Keratinocyte (primary cell): ENCODE results near the gene LDAF1.

ENCODE experiments used
- EZH2 ChIP-seq: IDR thresholded peaks from one replicate; pipeline ENCODE4 v1.6.1; 2012; ENCODE audit warnings: inconsistent platforms, mild to moderate bottlenecking, low read length, moderate library complexity
- TF ChIP-seq, protein P1 (sequence below), 3 experiments: IDR thresholded peaks in 1 of 3; conservative IDR thresholded peaks in 1 of 3; optimal IDR thresholded peaks in 1 of 3; 2 replicates in 2 of 3; 3 replicates in 1 of 3; pipeline versions ENCODE3 to v1.5.1; 2011; ENCODE audit warnings: low read length in 3 of 3, mild to moderate bottlenecking in 3 of 3, moderate library complexity in 2 of 3, control low read depth in 1 of 3, inconsistent platforms in 1 of 3; ENCODE audit not compliant: insufficient read depth in 2 of 3; ENCODE audit errors: extremely low read depth in 1 of 3

DNA sequence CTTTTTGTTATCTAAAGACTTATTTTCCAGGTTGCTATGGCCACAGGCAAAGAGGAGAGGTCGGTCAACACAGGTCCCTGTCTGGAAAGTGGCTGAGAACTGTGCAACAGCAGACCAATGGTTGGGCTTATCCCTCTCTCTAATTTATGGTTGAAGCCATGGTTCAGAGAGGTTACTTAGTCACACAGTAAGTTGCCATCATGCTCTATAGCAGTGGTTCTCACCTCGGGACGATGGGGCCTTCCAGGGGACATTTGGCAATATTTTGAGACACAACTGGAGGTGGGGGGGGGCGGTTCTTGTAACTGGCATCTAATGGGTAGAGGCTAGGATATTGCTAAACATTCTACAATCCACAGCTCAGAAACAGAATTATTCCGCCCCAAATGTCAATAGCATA lies 842 bp upstream of the LDAF1 start:
- TF ChIP-seq, protein P1, sequence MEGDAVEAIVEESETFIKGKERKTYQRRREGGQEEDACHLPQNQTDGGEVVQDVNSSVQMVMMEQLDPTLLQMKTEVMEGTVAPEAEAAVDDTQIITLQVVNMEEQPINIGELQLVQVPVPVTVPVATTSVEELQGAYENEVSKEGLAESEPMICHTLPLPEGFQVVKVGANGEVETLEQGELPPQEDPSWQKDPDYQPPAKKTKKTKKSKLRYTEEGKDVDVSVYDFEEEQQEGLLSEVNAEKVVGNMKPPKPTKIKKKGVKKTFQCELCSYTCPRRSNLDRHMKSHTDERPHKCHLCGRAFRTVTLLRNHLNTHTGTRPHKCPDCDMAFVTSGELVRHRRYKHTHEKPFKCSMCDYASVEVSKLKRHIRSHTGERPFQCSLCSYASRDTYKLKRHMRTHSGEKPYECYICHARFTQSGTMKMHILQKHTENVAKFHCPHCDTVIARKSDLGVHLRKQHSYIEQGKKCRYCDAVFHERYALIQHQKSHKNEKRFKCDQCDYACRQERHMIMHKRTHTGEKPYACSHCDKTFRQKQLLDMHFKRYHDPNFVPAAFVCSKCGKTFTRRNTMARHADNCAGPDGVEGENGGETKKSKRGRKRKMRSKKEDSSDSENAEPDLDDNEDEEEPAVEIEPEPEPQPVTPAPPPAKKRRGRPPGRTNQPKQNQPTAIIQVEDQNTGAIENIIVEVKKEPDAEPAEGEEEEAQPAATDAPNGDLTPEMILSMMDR (optimal IDR thresholded peaks at IDR 0.05 in 1 of 3, IDR thresholded peaks at IDR 0.05 in 1 of 3, conservative IDR thresholded peaks at IDR 0.05 in 1 of 3; ENCODE audit: extremely low read depth in 1 of 3, insufficient read depth in 2 of 3, low read length in 3 of 3): no peak
- TF ChIP-seq EZH2: no peak
